Kidney (tissue), 14 donors: ENCODE results near the gene BRCC3. TPM values are rescaled to one million over a fixed set of nuclear protein-coding genes. Genes with fewer than 3 reads are reported as not detected.

Experiments
- DNase-seq, 5 donors: peaks; one replicate each; pipeline ENCODE4 v3.0.0-alpha.2; 2013 to 2020
- FAIRE-seq: peaks from 2 replicates; lab custom pipeline; 2012; peaks lifted over from hg19 to GRCh38; lab: Jason Lieb, UNC
- H3K27ac ChIP-seq, 2 donors: one replicate each; pipeline ENCODE4 v1.7.0; 2013; ENCODE audit warnings: low read depth in 2 of 2, low read length in 2 of 2, inconsistent platforms in 1 of 2
- H3K27me3 ChIP-seq: one replicate; pipeline ENCODE4 v1.7.1; 2013; ENCODE audit warnings: low read length, inconsistent platforms; ENCODE audit not compliant: control insufficient read depth, insufficient read depth
- H3K36me3 ChIP-seq, 3 donors: one replicate each; pipeline versions ENCODE4 v1.7.0 to v1.7.1; 2013; ENCODE audit warnings: low read length in 3 of 3, control low read depth in 1 of 3, inconsistent platforms in 1 of 3; ENCODE audit not compliant: insufficient read depth in 3 of 3, control insufficient read depth in 2 of 3
- H3K4me1 ChIP-seq, 3 donors: one replicate each; pipeline versions ENCODE4 v1.7.0 to v1.7.1; 2013; ENCODE audit warnings: low read length in 3 of 3, inconsistent platforms in 1 of 3, low read depth in 1 of 3; ENCODE audit not compliant: control insufficient read depth in 2 of 3, insufficient read depth in 2 of 3
- H3K4me3 ChIP-seq, 3 donors: one replicate each; pipeline versions ENCODE4 v1.7.0 to v1.8.1; 2013; ENCODE audit warnings: low read length in 3 of 3, control low read depth in 1 of 3, inconsistent platforms in 1 of 3
- H3K9ac ChIP-seq, 3 donors: one replicate each; pipeline versions ENCODE4 v1.7.0 to v1.7.1; 2013; ENCODE audit warnings: low read length in 3 of 3, control low read depth in 1 of 3, inconsistent platforms in 1 of 3
- H3K9me3 ChIP-seq, 3 donors: one replicate each; pipeline versions ENCODE4 v1.7.0 to v1.7.1; 2013; ENCODE audit warnings: low read length in 3 of 3, control low read depth in 1 of 3, inconsistent platforms in 1 of 3; ENCODE audit not compliant: control insufficient read depth in 2 of 3, insufficient read depth in 1 of 3
- CTCF ChIP-seq: IDR thresholded peaks from 3 replicates; pipeline ENCODE4 v1.5.1; 2012; ENCODE audit warnings: mild to moderate bottlenecking, moderate library complexity, borderline replicate concordance; ENCODE audit not compliant: insufficient read depth; ENCODE audit errors: extremely low read depth
- intact Hi-C: fragments of 100-400 bp; cut with DNase I; formaldehyde crosslinking; loops from one replicate; pipeline ENCODE4 v1.11.1; 2022
- polyA plus RNA-seq: library from polyadenylated mRNA; stranded (reverse); fragments of 350-450 nt; fragmentation: Illumina TruSeq; extraction: RNeasy Lipid Tissue Mini Kit (QIAGEN cat#74804); gene quantifications from one replicate; pipeline ENCODE4 v1.2.3, GENCODE V29; 2014; ENCODE audit warnings: low read depth, low replicate concordance; ENCODE audit not compliant: insufficient read depth
- total RNA-seq: library from RNA; stranded (reverse); fragmentation: NEBNext Ultra II Directional; extraction: Animal tissue kit (Norgen Biotek cat#: 25700); gene quantifications from one replicate; pipeline ENCODE4 v1.2.1, GENCODE V29; 2021
- donor health status: control.
- donor health status: control.
- donor health status: control.
- donor health status: control.
- donor health status: control.
- donor health status: DM: yes; HTN: yes; CAD: no.
- donor health status: Normal renal cell carcinoma (clear cell type).

Gene BRCC3
- total and polyA plus RNA-seq, 2 donors from 2014 or later = 14.4 to 23.0 TPM

- H3K9me3 ChIP-seq = no peaks in the 10 kb centered on the region
- H3K27me3 ChIP-seq = no peaks in the 10 kb centered on the region
- TF ChIP-seq CTCF = no peak
- DNase-seq = no peak
- FAIRE-seq = no peak
- H3K4me1 ChIP-seq = no peaks in the 10 kb centered on the region
- no peak overlapping the region for H3K9ac ChIP-seq
- H3K36me3 ChIP-seq = peaks cover 0 to 5% (median 0%) of the 10 kb centered on the region in 3 donors
- no peak overlapping the region for H3K4me3 ChIP-seq
- no peak overlapping the region for H3K27ac ChIP-seq
- intact Hi-C loops = no loop called here
Measured at GRCh38 chrX:155035688-155036087, 35.6 kb upstream of the BRCC3 start.

- Histone ChIP-seq H3K9me3 (peaks cover 0 to 1% (median 0%) of the 10 kb centered on the region in 3 donors), H3K9ac (no peak overlapping the region), H3K4me1 (no peaks in the 10 kb centered on the region), H3K36me3 (peaks cover 0 to 10% (median 3%) of the 10 kb centered on the region in 3 donors), H3K4me3 (no peak overlapping the region), H3K27ac (no peak overlapping the region), H3K27me3 (no peaks in the 10 kb centered on the region)
- TF ChIP-seq CTCF = no peak
- FAIRE-seq (no peak), DNase-seq (no peak)
- intact Hi-C loops = no loop called here
Measured at GRCh38 chrX:155046129-155046810, 25.0 kb upstream of the BRCC3 start.

DNA sequence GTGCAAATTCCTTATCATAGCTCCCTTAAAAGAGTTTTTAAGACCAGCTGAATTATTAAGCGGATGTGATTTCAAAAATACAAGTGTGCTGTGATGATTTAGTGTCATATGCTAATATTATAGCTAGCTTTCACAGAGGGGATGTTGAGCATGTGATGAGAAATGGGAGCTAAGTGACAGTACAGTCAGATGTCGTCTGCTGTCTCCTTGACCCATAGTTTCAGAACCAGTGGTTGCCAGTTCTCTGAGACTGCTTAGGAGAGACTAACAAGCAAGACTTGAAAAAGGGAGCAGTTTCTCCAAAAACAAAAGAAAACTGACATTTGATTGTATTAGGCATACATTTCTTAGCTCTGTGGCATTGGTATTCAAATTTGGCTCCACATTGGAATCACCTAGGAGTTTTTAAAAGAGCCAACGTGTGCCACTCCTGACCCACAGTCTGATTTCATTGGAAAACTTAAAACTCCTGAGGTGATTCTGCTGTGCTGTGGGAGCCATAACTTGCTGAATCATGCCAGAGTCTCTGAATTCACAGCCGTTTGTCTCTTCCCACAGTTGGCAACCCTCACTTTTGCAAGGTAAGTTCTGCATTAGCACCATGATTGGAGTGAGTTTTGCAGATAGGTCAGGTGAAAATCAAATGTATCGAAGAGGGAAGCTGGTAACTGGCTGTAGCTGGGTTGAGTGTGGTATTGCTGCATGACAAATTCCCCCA is 24.3 kb upstream of the BRCC3 start:
- TF ChIP-seq CTCF = no peak
- no peak overlapping the region for H3K9ac ChIP-seq
- H3K4me3 ChIP-seq = no peak overlapping the region
- peaks cover 0 to 1% (median 0%) of the 10 kb centered on the region in 3 donors for H3K9me3 ChIP-seq
- no peaks in the 10 kb centered on the region for H3K4me1 ChIP-seq
- no peaks in the 10 kb centered on the region for H3K27me3 ChIP-seq
- H3K36me3 ChIP-seq = peaks cover 0 to 13% (median 3%) of the 10 kb centered on the region in 3 donors
- no peak for FAIRE-seq
- DNase-seq = no peak
- intact Hi-C loops = no loop called here
- H3K27ac ChIP-seq = no peak overlapping the region
